ENCODE data around the gene EXOG. TPM values are rescaled to one million over a fixed set of nuclear protein-coding genes. Genes with fewer than 3 reads are reported as not detected.

EXOG gene
- 17.4 TPM for polyA plus RNA-seq (ENCODE audit: insufficient read length)

- DNase-seq, result peak; percentile 94
These were observed at the start of gene EXOG for GRCh38 chr3:38496131-38496910. Gene EXOG (plus strand): TSS chr3:38496340. CDS start chr3:38496368, 28 bp downstream.

GRCh38 chr3:38446812-38447211, 49.3 kb upstream of the EXOG start:
- no peak for DNase-seq

- no peak for DNase-seq
These were observed 45.3 kb upstream of the EXOG start for GRCh38 chr3:38450853-38451252.

- peak; percentile 88 for DNase-seq
These were observed 42.8 kb upstream of the EXOG start, which contains the start of gene ACVR2B for GRCh38 chr3:38453075-38453912. Gene ACVR2B (plus strand): TSS chr3:38453890. CDS start chr3:38454323, 433 bp downstream.

- DNase-seq, result no peak
These were observed 42.3 kb upstream of the EXOG start for GRCh38 chr3:38453913-38454177.

GRCh38 chr3:38454178-38454883, 41.8 kb upstream of the EXOG start:
- DNase-seq, result peak; percentile 45

GRCh38 chr3:38454884-38455638, 41.1 kb upstream of the EXOG start:
- peak; percentile 23 for DNase-seq

- peak; percentile 24 for DNase-seq
These were observed 40.3 kb upstream of the EXOG start for GRCh38 chr3:38455639-38456430.

GRCh38 chr3:38457111-38458003, 38.8 kb upstream of the EXOG start:
- no peak for DNase-seq

GRCh38 chr3:38458796-38459498, 37.2 kb upstream of the EXOG start:
- DNase-seq, result peak; percentile 30

- DNase-seq, result no peak
These were observed 36.6 kb upstream of the EXOG start for GRCh38 chr3:38459499-38460048.

GRCh38 chr3:38460377-38461270, 35.5 kb upstream of the EXOG start:
- DNase-seq, result peak; percentile 52

GRCh38 chr3:38465588-38466154, 30.5 kb upstream of the EXOG start:
- DNase-seq, result no peak

GRCh38 chr3:38468765-38469164, 27.4 kb upstream of the EXOG start:
- DNase-seq, result no peak

- DNase-seq, result no peak
These were observed 26.3 kb upstream of the EXOG start for GRCh38 chr3:38469852-38470251.

- DNase-seq, result no peak
These were observed 24.8 kb upstream of the EXOG start for GRCh38 chr3:38471260-38471857.

- no peak for DNase-seq
These were observed 23.8 kb upstream of the EXOG start for GRCh38 chr3:38472342-38472741.

GRCh38 chr3:38473229-38473628, 22.9 kb upstream of the EXOG start:
- no peak for DNase-seq

All from hindlimb muscle (tissue), 1 donor.